H1 (cell line): Measurements from ENCODE around the gene LGALS3.

Experiments
- BRCA1 ChIP-seq: IDR thresholded peaks from 2 replicates; pipeline ENCODE4 v1.6.1; 2012; ENCODE audit warnings: low read depth, low read length, improper control_type of control experiment
- CEBPB ChIP-seq: IDR thresholded peaks from 2 replicates; pipeline ENCODE4 v1.6.1; 2012; ENCODE audit warnings: low read depth, low read length
- CTCF ChIP-seq, 3 experiments: IDR thresholded peaks; 1 replicate in 2 of 3; 2 replicates in 1 of 3; pipeline versions ENCODE4 v1.5.1 to v1.6.1; 2011; ENCODE audit warnings: low read length in 3 of 3, mild to moderate bottlenecking in 3 of 3, inconsistent platforms in 2 of 3, low read depth in 1 of 3, moderate library complexity in 1 of 3; ENCODE audit not compliant: insufficient read depth in 1 of 3; ENCODE audit errors: control extremely low read depth in 1 of 3
- EGR1 ChIP-seq: IDR thresholded peaks from 2 replicates; pipeline ENCODE4 v1.6.1; 2011; ENCODE audit warnings: low read depth, low read length, borderline replicate concordance
- EZH2 ChIP-seq: fragments of 200-600 bp; sonication (generic); IDR thresholded peaks from 2 replicates; pipeline ENCODE4 v1.7.1; 2012; ENCODE audit warnings: low read depth, mild to moderate bottlenecking, moderate library complexity, low read length, inconsistent platforms; ENCODE audit not compliant: severe bottlenecking
- MAX ChIP-seq: IDR thresholded peaks from 2 replicates; pipeline ENCODE4 v1.6.1; 2012; ENCODE audit warnings: inconsistent platforms
- POLR2A ChIP-seq, 2 experiments: IDR thresholded peaks; 1 replicate in 1 of 2; 2 replicates in 1 of 2; pipeline ENCODE4 v1.6.1; 2011; ENCODE audit warnings: low read depth in 2 of 2, low read length in 2 of 2, mild to moderate bottlenecking in 2 of 2; ENCODE audit errors: control extremely low read depth in 1 of 2
- POLR2AphosphoS5 ChIP-seq: IDR thresholded peaks from 2 replicates; pipeline ENCODE4 v1.6.1; 2011; ENCODE audit warnings: low read depth, low read length
- YY1 ChIP-seq: IDR thresholded peaks from 2 replicates; pipeline ENCODE4 v1.6.1; 2011; ENCODE audit warnings: low read depth, mild to moderate bottlenecking, low read length

GRCh38 chr14:55133416-55133815 lies 4.4 kb downstream of the LGALS3 start:
- no peak for TF ChIP-seq YY1
- no peak for TF ChIP-seq POLR2AphosphoS5
- no peak for TF ChIP-seq BRCA1
- TF ChIP-seq POLR2A (IDR thresholded peaks at IDR 0.05; ENCODE audit: control extremely low read depth in 1 of 2, low read depth in 2 of 2, low read length in 2 of 2) = no peak
- TF ChIP-seq MAX = no peak
- TF ChIP-seq CEBPB = no peak
- TF ChIP-seq CTCF (IDR thresholded peaks at IDR 0.05; ENCODE audit: control extremely low read depth in 1 of 3, insufficient read depth in 1 of 3, low read depth in 1 of 3, low read length in 3 of 3) = no peak
- no peak for TF ChIP-seq EZH2
- TF ChIP-seq EGR1 = no peak
